ENCODE data around the gene GTF3C2. TPM values are rescaled to one million over a fixed set of nuclear protein-coding genes. Genes with fewer than 3 reads are reported as not detected.
A peak's percentile ranks its signal among the peaks of the same experiment; 100 is the strongest.

The GTF3C2 gene
- total and polyA plus RNA-seq, 10 of the 15 experiments (the other 5 are each of a cell fraction or from before 2014, with no cell fraction given) = 45.9 to 105 (median 80.3) TPM

DNA sequence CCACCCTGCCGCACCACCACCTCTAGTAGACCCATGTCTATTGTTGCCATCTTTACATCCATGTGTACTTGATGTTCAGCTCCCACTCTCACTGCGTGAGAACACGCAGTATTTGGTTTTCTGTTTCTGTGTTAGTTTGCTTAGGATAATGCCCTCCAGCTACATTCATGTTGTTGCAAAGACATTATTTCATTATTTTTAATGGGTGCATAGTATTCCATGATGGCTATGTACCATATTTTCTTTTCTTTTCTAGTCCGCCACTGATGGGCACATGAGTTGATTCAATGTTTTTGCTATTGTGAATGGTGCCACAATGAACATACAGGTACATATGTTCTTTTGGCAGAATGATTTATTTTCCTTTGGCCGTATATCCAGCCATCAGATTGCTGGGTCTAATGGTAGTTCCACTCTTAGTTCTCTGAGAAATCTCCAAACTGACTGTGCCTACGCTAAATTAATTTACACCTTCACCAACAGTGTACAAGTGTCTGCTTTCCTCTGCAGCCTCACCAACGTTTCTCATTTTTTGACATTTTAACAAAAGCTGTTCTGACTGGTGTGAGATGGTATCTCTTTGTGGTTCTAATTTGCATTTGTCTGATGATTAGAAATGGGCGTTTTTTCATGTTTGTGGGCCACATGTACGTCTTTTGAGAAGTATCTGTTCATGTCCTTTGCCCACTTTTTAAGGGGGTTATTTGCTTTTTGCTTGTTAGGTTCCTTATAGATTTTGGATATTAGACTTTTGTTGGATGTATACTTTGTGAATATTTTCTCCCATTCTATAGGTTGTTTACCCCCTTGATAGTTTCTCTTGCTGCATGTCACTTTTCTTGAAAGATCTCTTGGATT, 34.5 kb upstream of the GTF3C2 start:
- no peak overlapping the region for H3K27ac ChIP-seq (ENCODE audit: control insufficient read depth, insufficient read depth)
- ATAC-seq (no peak), DNase-seq (ENCODE audit: low read depth, low spot score) (no peak), FAIRE-seq (no peak)
- no peaks in the 10 kb centered on the region for H3K4me1 ChIP-seq (ENCODE audit: control insufficient read depth, insufficient read depth, low read length)
- SMC1A ChIA-PET (ENCODE audit: uncharacterized antibody, unreplicated experiment) = interaction anchor here (0.7 to 1.0 kb wide), 2 partner anchors 12 to 20 kb away, joined by 3 read pairs; no protein-coding TSS in a partner anchor
- intact Hi-C loops (cut with micrococcal nuclease; ENCODE audit: unreplicated experiment) = no loop called here
- CTCF ChIA-PET = no interaction called here
- RAD21 ChIA-PET (ENCODE audit: unreplicated experiment) = no interaction called here
- no peaks in the 10 kb centered on the region for H3K27me3 ChIP-seq (replicated peaks in 1 of 2; ENCODE audit: control insufficient read depth in 2 of 2, insufficient read depth in 2 of 2, low read length in 1 of 2)
- H3K4me3 ChIP-seq = no peak overlapping the region
- H2AFZ ChIP-seq (ENCODE audit: control insufficient read depth, low read depth, low read length) = no peak overlapping the region
- no peaks in the 10 kb centered on the region for H4K20me1 ChIP-seq (ENCODE audit: control insufficient read depth, insufficient read depth)
- no peak for TF ChIP-seq RELB (IDR thresholded peaks at IDR 0.05; ENCODE audit: low read depth)
- no peak for TF ChIP-seq ZNF207 (IDR thresholded peaks at IDR 0.05; ENCODE audit: borderline replicate concordance)
- TF ChIP-seq, protein P1, sequence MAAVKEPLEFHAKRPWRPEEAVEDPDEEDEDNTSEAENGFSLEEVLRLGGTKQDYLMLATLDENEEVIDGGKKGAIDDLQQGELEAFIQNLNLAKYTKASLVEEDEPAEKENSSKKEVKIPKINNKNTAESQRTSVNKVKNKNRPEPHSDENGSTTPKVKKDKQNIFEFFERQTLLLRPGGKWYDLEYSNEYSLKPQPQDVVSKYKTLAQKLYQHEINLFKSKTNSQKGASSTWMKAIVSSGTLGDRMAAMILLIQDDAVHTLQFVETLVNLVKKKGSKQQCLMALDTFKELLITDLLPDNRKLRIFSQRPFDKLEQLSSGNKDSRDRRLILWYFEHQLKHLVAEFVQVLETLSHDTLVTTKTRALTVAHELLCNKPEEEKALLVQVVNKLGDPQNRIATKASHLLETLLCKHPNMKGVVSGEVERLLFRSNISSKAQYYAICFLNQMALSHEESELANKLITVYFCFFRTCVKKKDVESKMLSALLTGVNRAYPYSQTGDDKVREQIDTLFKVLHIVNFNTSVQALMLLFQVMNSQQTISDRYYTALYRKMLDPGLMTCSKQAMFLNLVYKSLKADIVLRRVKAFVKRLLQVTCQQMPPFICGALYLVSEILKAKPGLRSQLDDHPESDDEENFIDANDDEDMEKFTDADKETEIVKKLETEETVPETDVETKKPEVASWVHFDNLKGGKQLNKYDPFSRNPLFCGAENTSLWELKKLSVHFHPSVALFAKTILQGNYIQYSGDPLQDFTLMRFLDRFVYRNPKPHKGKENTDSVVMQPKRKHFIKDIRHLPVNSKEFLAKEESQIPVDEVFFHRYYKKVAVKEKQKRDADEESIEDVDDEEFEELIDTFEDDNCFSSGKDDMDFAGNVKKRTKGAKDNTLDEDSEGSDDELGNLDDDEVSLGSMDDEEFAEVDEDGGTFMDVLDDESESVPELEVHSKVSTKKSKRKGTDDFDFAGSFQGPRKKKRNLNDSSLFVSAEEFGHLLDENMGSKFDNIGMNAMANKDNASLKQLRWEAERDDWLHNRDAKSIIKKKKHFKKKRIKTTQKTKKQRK (IDR thresholded peaks at IDR 0.05; ENCODE audit: low read depth, low read length) = no peak
- no peak for TF ChIP-seq BCL11A (IDR thresholded peaks at IDR 0.05; ENCODE audit: low read depth, low read length)
- TF ChIP-seq NR2C1 (IDR thresholded peaks at IDR 0.05) = no peak
- TF ChIP-seq RAD21 (IDR thresholded peaks at IDR 0.05; ENCODE audit: insufficient read depth, low read depth, low read length) = no peak
- TF ChIP-seq NFIC (IDR thresholded peaks at IDR 0.05; ENCODE audit: low read depth, low read length) = no peak
- no peak for TF ChIP-seq RELA (IDR thresholded peaks at IDR 0.05; ENCODE audit: borderline replicate concordance, partially characterized antibody)
- no peak for TF ChIP-seq USF1 (IDR thresholded peaks at IDR 0.05; ENCODE audit: borderline replicate concordance, extremely low read length, insufficient read depth, low read depth, low read length)
- TF ChIP-seq MXI1 (IDR thresholded peaks at IDR 0.05; ENCODE audit: low read depth, low read length) = no peak
- no peak for TF ChIP-seq NFYA (IDR thresholded peaks at IDR 0.05; ENCODE audit: borderline replicate concordance, low read depth, low read length)
- TF ChIP-seq PAX5 (IDR thresholded peaks at IDR 0.05; ENCODE audit: borderline replicate concordance, low read depth, low read length) = no peak
- TF ChIP-seq ZNF274 (IDR thresholded peaks at IDR 0.05; ENCODE audit: insufficient read depth, insufficient read length) = no peak
- no peak for TF ChIP-seq NR2F1 (conservative IDR thresholded peaks at IDR 0.05)
- no peak for TF ChIP-seq ZNF217 (IDR thresholded peaks at IDR 0.05)
- POLR2A ChIA-PET = interaction anchor here (1.2 kb wide), 1 partner anchor 39 kb away, joined by 4 read pairs; no protein-coding TSS in a partner anchor
- no peaks in the 10 kb centered on the region for H3K9me3 ChIP-seq (replicated peaks; ENCODE audit: control insufficient read depth, insufficient read depth, low read length)
- no peak overlapping the region for H3K4me2 ChIP-seq (ENCODE audit: control insufficient read depth, insufficient read depth)
- peaks cover 28% of the 10 kb centered on the region for H3K79me2 ChIP-seq (ENCODE audit: control insufficient read depth, insufficient read depth, low read length)
- in situ Hi-C loops (cut with MboI) = no loop called here
- peaks cover 6 to 8% of the 10 kb centered on the region in 2 experiments for H3K36me3 ChIP-seq (ENCODE audit: control insufficient read depth in 2 of 2, insufficient read depth in 2 of 2, low read length in 1 of 2)
- TSS peak; percentile 34 for BruUV-seq (replicated peaks)
- 81% methylated on average over 9 of the region's 9 CpGs for WGBS (ENCODE audit: insufficient coverage, insufficient replicate concordance, low lambda C conversion rate, missing lambda C conversion rate)
- H3K9ac ChIP-seq (ENCODE audit: control insufficient read depth, insufficient read depth, low read length) = no peak overlapping the region

Measured in GM12878 (cell line).